B cell (primary cell): Measurements from ENCODE around the gene IFNA17.

Experiments
- CTCF ChIP-seq: fragments of 200-600 bp; IDR thresholded peaks from one replicate; pipeline ENCODE4 v1.8.0; 2022; ENCODE audit warnings: antibody characterized with exemption, mild to moderate bottlenecking
- EZH2 ChIP-seq: IDR thresholded peaks from 2 replicates; pipeline ENCODE4 v1.6.1; 2012; ENCODE audit warnings: borderline replicate concordance, low read depth, mild to moderate bottlenecking, moderate library complexity, low read length; ENCODE audit not compliant: insufficient read depth, poor library complexity, severe bottlenecking

- TF ChIP-seq CTCF (no peak), EZH2 (no peak)
These were observed 39.7 kb upstream of the IFNA17 start for GRCh38 chr9:21267485-21268346.
